Left lung (tissue), 14 donors: ENCODE data around the gene ARF6. TPM values are rescaled to one million over a fixed set of nuclear protein-coding genes. Genes with fewer than 3 reads are reported as not detected.

Source experiments
- ATAC-seq: fragments of 200-7000 bp; cut with Tn5 transposase; one replicate; pipeline ENCODE4 v1.9.1; 2020; ENCODE audit warnings: moderate library complexity
- DNase-seq, 4 donors: peaks; one replicate each; pipeline ENCODE4 v3.0.0-alpha.2; 2013 to 2020
- H3K27ac ChIP-seq, 2 donors: fragments of 200-600 bp; sonication (generic) in 1 of 2; one replicate each; pipeline versions ENCODE4 v1.5.0 to v1.8.0; 2020 to 2021
- H3K27me3 ChIP-seq, 2 donors: fragments of 200-600 bp; sonication (generic) in 1 of 2; one replicate each; pipeline versions ENCODE4 v1.5.0 to v1.8.0; 2020 to 2021
- H3K36me3 ChIP-seq, 2 donors: fragments of 200-600 bp; sonication (generic) in 1 of 2; one replicate each; pipeline versions ENCODE4 v1.5.0 to v1.8.0; 2020 to 2021
- H3K4me1 ChIP-seq, 2 donors: fragments of 200-600 bp; one replicate each; pipeline ENCODE4 v1.8.0; 2021
- H3K4me3 ChIP-seq, 2 donors: fragments of 200-600 bp; sonication (generic) in 1 of 2; one replicate each; pipeline versions ENCODE4 v1.5.0 to v1.8.0; 2020 to 2021; ENCODE audit warnings: mild to moderate bottlenecking in 1 of 2
- H3K9me3 ChIP-seq, 2 donors: fragments of 200-600 bp; sonication (generic) in 1 of 2; one replicate each; pipeline versions ENCODE4 v1.5.0 to v1.8.0; 2020 to 2021
- intact Hi-C, 2 donors: fragments of 100-400 bp; cut with DNase I; formaldehyde crosslinking; loops; one replicate each; pipeline versions ENCODE4 v1.11.2 to v1.14.2; 2022
- long read RNA-seq, 12 donors: library from polyadenylated mRNA in 2 of 12; unstranded in 2 of 12; transcript quantifications; one replicate each; pipeline ENCODE4 v2.0.0 and lab custom pipeline, GENCODE V29; 2019 to 2026
- polyA plus RNA-seq, 6 donors: library from polyadenylated mRNA; unstranded; fragments of 120-200 nt; gene quantifications; one replicate each; pipeline ENCODE4 v1.2.1, GENCODE V29; 2013; ENCODE audit not compliant: insufficient read length in 6 of 6
- total RNA-seq, 2 donors: library from RNA; stranded (reverse); fragmentation: NEBNext Ultra II Directional; extraction: Animal tissue kit (Norgen Biotek cat#: 25700); gene quantifications; one replicate each; pipeline ENCODE4 v1.2.1, GENCODE V29; 2021
- TF ChIP-seq, protein P1 (sequence below), 2 donors: fragments of 200-600 bp; sonication (generic) in 1 of 2; IDR thresholded peaks; one replicate each; pipeline versions ENCODE4 v1.5.0 to v1.8.0; 2021; ENCODE audit warnings: antibody characterized with exemption in 2 of 2
- donor health status: DM: no; HTN: yes; CAD: no.
- donor health status: DM: no; HTN: no; CAD: no.

ARF6 gene
- total RNA-seq (10 to 100 TPM; 73.6 to 89.0 TPM), polyA plus RNA-seq (10 to 100 TPM; 46.8 to 59.6 (median 53.8) TPM)
- long read RNA-seq, donor 1, transcript ARF6-201 (2 exons, 3,865 nt): major isoform, 27 of 27 reads
- long read RNA-seq, donor 1, partial matches to known transcripts: 0 of 27 reads
- long read RNA-seq, donor 1, other reads (novel, unspliced or antisense): 0 of 27 reads
- long read RNA-seq, donor 2, transcript ARF6-201 (2 exons, 3,865 nt): major isoform, 21 of 21 reads
- long read RNA-seq, donor 2, partial matches to known transcripts: 0 of 21 reads
- long read RNA-seq, donor 2, other reads (novel, unspliced or antisense): 0 of 21 reads
- long read RNA-seq, donor 3, transcript ARF6-201 (2 exons, 3,865 nt): major isoform, 19 of 61 reads
- long read RNA-seq, donor 3, partial matches to known transcripts: 42 of 61 reads
- long read RNA-seq, donor 3, other reads (novel, unspliced or antisense): 0 of 61 reads
- long read RNA-seq, donor 4, partial matches to known transcripts: 0 of 15 reads
- long read RNA-seq, donor 4, other reads (novel, unspliced or antisense): 15 of 15 reads
- long read RNA-seq, donor 5, transcript ARF6-201 (2 exons, 3,865 nt): major isoform, 19 of 19 reads
- long read RNA-seq, donor 5, partial matches to known transcripts: 0 of 19 reads
- long read RNA-seq, donor 5, other reads (novel, unspliced or antisense): 0 of 19 reads
- long read RNA-seq, donor 6, transcript ARF6-201 (2 exons, 3,865 nt): major isoform, 25 of 25 reads
- long read RNA-seq, donor 6, partial matches to known transcripts: 0 of 25 reads
- long read RNA-seq, donor 6, other reads (novel, unspliced or antisense): 0 of 25 reads
- long read RNA-seq, donor 7, transcript ARF6-201 (2 exons, 3,865 nt): major isoform, 8 of 8 reads
- long read RNA-seq, donor 7, partial matches to known transcripts: 0 of 8 reads
- long read RNA-seq, donor 7, other reads (novel, unspliced or antisense): 0 of 8 reads
- long read RNA-seq, donor 8, transcript ARF6-201 (2 exons, 3,865 nt): major isoform, 16 of 16 reads
- long read RNA-seq, donor 8, partial matches to known transcripts: 0 of 16 reads
- long read RNA-seq, donor 8, other reads (novel, unspliced or antisense): 0 of 16 reads
- long read RNA-seq, donor 9, partial matches to known transcripts: 5 of 5 reads
- long read RNA-seq, donor 9, other reads (novel, unspliced or antisense): 0 of 5 reads
- long read RNA-seq, donor 10, transcript ARF6-201 (2 exons, 3,865 nt): major isoform, 30 of 49 reads
- long read RNA-seq, donor 10, partial matches to known transcripts: 0 of 49 reads
- long read RNA-seq, donor 10, other reads (novel, unspliced or antisense): 19 of 49 reads
- long read RNA-seq, donor 11, transcript ARF6-201 (2 exons, 3,865 nt): major isoform, 16 of 16 reads
- long read RNA-seq, donor 11, partial matches to known transcripts: 0 of 16 reads
- long read RNA-seq, donor 11, other reads (novel, unspliced or antisense): 0 of 16 reads
- long read RNA-seq, donor 12, transcript ARF6-201 (2 exons, 3,865 nt): major isoform, 11 of 11 reads
- long read RNA-seq, donor 12, partial matches to known transcripts: 0 of 11 reads
- long read RNA-seq, donor 12, other reads (novel, unspliced or antisense): 0 of 11 reads

DNA sequence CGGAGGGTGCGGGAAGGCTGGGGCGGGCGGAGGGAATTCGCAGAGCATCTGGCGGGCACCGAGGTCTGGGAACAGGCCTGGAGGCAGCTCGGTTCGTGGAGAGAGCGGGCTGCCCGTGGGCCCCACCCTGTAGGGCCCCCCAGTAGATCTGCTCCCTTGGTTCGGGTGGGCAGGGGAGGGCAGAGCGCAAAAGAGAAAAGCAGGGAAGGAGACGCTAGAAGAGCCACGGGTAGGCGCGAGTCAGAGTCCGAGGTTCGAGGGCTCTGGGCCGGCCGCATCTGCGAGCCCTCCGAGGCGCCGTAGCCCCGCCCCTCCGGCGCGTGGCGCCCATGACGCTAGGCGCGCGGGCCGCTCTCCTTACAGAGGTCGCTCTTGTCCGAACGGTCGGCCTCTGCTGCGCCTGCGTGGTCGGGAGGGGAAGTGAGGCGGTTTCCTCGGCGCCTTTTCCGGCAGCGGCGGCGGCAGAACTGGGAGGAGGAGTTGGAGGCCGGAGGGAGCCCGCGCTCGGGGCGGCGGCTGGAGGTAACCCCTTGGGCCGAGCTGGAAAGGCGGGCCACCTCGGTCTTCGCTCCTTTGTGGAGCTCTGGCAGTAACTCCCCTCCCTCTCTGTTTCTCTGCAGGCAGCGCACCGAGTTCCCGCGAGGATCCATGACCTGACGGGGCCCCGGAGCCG is at the start of gene ARF6:
Gene ARF6 (plus strand): TSS at position 447 of the 673 bp plus-strand sequence. CDS start 655 bp downstream, outside the sequence.
- H3K27ac ChIP-seq: peak within 1 kb of the TSS; percentile 100
- H3K36me3 ChIP-seq: peaks cover 0 to 29% of the 10 kb centered on the region in 2 donors
- H3K27me3 ChIP-seq: no peaks in the 10 kb centered on the region
- intact Hi-C loops: loop anchor here in 1 of 2 donors (5.0 kb wide), 1 partner anchor 110 kb away; no protein-coding TSS in a partner anchor
- DNase-seq (peak; percentile 97 to 100 (median 99)), ATAC-seq (peak; percentile 97)
- TF ChIP-seq, protein P1, sequence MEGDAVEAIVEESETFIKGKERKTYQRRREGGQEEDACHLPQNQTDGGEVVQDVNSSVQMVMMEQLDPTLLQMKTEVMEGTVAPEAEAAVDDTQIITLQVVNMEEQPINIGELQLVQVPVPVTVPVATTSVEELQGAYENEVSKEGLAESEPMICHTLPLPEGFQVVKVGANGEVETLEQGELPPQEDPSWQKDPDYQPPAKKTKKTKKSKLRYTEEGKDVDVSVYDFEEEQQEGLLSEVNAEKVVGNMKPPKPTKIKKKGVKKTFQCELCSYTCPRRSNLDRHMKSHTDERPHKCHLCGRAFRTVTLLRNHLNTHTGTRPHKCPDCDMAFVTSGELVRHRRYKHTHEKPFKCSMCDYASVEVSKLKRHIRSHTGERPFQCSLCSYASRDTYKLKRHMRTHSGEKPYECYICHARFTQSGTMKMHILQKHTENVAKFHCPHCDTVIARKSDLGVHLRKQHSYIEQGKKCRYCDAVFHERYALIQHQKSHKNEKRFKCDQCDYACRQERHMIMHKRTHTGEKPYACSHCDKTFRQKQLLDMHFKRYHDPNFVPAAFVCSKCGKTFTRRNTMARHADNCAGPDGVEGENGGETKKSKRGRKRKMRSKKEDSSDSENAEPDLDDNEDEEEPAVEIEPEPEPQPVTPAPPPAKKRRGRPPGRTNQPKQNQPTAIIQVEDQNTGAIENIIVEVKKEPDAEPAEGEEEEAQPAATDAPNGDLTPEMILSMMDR (IDR thresholded peaks at IDR 0.05): peak in 1 of 2 donors; percentile 17
- no peaks in the 10 kb centered on the region for H3K9me3 ChIP-seq
- H3K4me1 ChIP-seq: peaks cover 14 to 40% of the 10 kb centered on the region in 2 donors
- H3K4me3 ChIP-seq: peak within 1 kb of the TSS; percentile 94 to 96

DNA sequence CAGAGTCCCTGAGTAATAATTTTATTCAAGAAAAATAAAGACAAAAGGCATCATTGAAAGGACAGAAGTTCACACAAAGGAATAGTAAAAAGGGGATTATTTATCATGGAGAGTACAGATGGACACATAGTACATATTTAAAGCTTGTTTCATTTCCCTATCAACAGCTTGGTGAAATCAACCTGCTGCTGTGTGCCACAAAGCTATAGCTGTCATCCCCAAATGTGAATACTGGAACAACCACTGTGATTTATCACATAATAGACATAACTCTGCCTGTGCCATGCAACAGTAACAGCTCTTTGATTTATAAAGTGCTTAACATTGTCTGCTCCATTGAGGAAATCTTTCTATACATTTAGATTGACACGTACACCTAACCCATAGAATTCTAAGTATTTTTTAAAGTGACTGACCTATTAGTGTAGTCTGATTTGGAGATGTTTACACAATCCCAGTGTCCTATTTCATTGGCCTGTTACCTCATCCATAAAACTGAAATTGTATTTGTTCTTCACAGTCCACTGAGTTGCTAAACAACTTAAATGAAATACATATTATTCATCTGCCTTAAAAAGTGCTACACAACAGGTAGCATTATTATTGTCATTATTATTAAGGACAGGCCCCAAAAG is 43.6 kb upstream of the ARF6 start:
- intact Hi-C loops: no loop called here
- H3K36me3 ChIP-seq: peaks cover 0 to 64% of the 10 kb centered on the region in 2 donors
- no peaks in the 10 kb centered on the region for H3K9me3 ChIP-seq

DNA sequence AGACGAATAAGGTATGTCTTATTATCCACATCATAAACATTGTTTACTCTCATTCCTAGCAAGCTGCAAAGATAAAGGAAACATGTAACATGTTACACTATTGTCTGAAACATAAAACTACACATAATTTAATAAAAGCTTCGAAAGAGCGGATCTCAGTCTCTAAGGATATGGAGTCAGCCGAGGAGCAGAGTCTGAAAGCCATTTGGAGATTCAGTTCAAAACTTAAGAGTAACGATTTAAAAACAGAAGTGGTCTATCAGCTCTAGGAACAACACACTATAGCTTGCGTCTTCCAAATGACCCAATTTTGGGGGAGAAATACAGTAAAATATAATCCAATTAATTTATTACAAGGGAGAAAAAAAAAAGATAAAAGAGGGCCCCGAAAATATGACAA is 41.1 kb upstream of the ARF6 start:
- intact Hi-C loops: no loop called here
- peaks cover 0 to 40% of the 10 kb centered on the region in 2 donors for H3K36me3 ChIP-seq
- H3K9me3 ChIP-seq: no peaks in the 10 kb centered on the region
- DNase-seq (no peak), ATAC-seq (no peak)
- no peaks in the 10 kb centered on the region for H3K27me3 ChIP-seq
- peak overlapping the region; percentile 90 to 92 for H3K27ac ChIP-seq
- TF ChIP-seq, protein P1 (IDR thresholded peaks at IDR 0.05): no peak
- peaks cover 0 to 42% of the 10 kb centered on the region in 2 donors for H3K4me1 ChIP-seq
- H3K4me3 ChIP-seq: peak overlapping the region; percentile 81 to 87

More for the DNA sequence above, 43.6 kb upstream of the ARF6 start:
- DNase-seq (no peak), ATAC-seq (no peak)
- TF ChIP-seq, protein P1 (IDR thresholded peaks at IDR 0.05): no peak
- H3K4me3 ChIP-seq: no peak overlapping the region
- no peaks in the 10 kb centered on the region for H3K27me3 ChIP-seq
- H3K4me1 ChIP-seq: peaks cover 0 to 42% of the 10 kb centered on the region in 2 donors
- no peak overlapping the region for H3K27ac ChIP-seq
